HEK293 (cell line): ENCODE results near the gene NUP153.

Experiments used
- CTCF ChIA-PET: fragments of 350-600 bp; formaldehyde crosslinking; extraction: SDS; loops from one replicate; lab custom pipeline; 2021; ENCODE audit warnings: antibody characterized with exemption; lab: Yijun Ruan, JAX
- POLR2A ChIA-PET: fragments of 300-600 bp; formaldehyde crosslinking; extraction: SDS; loops from one replicate; lab custom pipeline; 2020; ENCODE audit warnings: antibody characterized with exemption, inconsistent platforms; lab: Yijun Ruan, JAX
- H3K27ac ChIP-seq: fragments of 200-500 bp; sonication (Bioruptor generic); 2 replicates; pipeline ENCODE4 v1.5.1; 2014; ENCODE audit warnings: low read depth, low read length, control low read depth, inconsistent platforms; ENCODE audit errors: extremely low read depth
- H3K36me3 ChIP-seq, 2 experiments: fragments of 200-500 bp in 1 of 2; sonication (Bioruptor generic) in 1 of 2; 1 replicate in 1 of 2; 2 replicates in 1 of 2; pipeline ENCODE4 v1.5.1; 2014 to 2017; ENCODE audit warnings: inconsistent platforms in 2 of 2, low read length in 2 of 2; ENCODE audit not compliant: control insufficient read depth in 2 of 2, insufficient read depth in 1 of 2
- H3K4me1 ChIP-seq: fragments of 200-500 bp; sonication (Bioruptor generic); 2 replicates; pipeline ENCODE4 v1.5.1; 2014; ENCODE audit warnings: mild to moderate bottlenecking, low read length, inconsistent platforms; ENCODE audit not compliant: control insufficient read depth, insufficient read depth
- H3K4me3 ChIP-seq: 2 replicates; pipeline ENCODE4 v1.5.1; 2011; ENCODE audit warnings: low read depth, mild to moderate bottlenecking, control low read depth, low read length, moderate library complexity
- H3K9me3 ChIP-seq: fragments of 200-500 bp; sonication (Bioruptor generic); 2 replicates; pipeline ENCODE4 v1.5.1; 2014; ENCODE audit warnings: low read depth, low read length, inconsistent platforms; ENCODE audit not compliant: control insufficient read depth, insufficient read depth
- EGR2 ChIP-seq: fragments of 450-650 bp; formaldehyde crosslinking; IDR thresholded peaks from 2 replicates; pipeline ENCODE4 v1.5.1; 2016; ENCODE audit warnings: low read depth, missing biosample characterization, missing genetic modification characterization
- FEZF1 ChIP-seq: fragments of 450-650 bp; formaldehyde crosslinking; IDR thresholded peaks from 2 replicates; pipeline ENCODE4 v1.5.1; 2016; ENCODE audit warnings: missing biosample characterization, missing genetic modification characterization
- IKZF3 ChIP-seq: fragments of 450-650 bp; IDR thresholded peaks from 2 replicates; pipeline ENCODE4 v1.5.0; 2018; ENCODE audit warnings: missing biosample characterization, mild to moderate bottlenecking, missing genetic modification characterization, moderate library complexity
- RBAK ChIP-seq: fragments of 450-650 bp; formaldehyde crosslinking; IDR thresholded peaks from 2 replicates; pipeline ENCODE4 v1.5.1; 2016; ENCODE audit warnings: missing biosample characterization, missing genetic modification characterization
- SETDB1 ChIP-seq: IDR thresholded peaks from one replicate; pipeline ENCODE4 v1.6.1; 2017; ENCODE audit warnings: mild to moderate bottlenecking, low read length, moderate library complexity, mixed read lengths; ENCODE audit not compliant: insufficient read length
- ZIC2 ChIP-seq: fragments of 450-650 bp; formaldehyde crosslinking; IDR thresholded peaks from 2 replicates; pipeline ENCODE4 v1.5.1; 2016; ENCODE audit warnings: missing biosample characterization, missing genetic modification characterization
- ZNF239 ChIP-seq: fragments of 450-650 bp; formaldehyde crosslinking; IDR thresholded peaks from 2 replicates; pipeline ENCODE4 v1.5.1; 2016; ENCODE audit warnings: missing biosample characterization, missing genetic modification characterization
- ZNF341 ChIP-seq: fragments of 450-650 bp; formaldehyde crosslinking; IDR thresholded peaks from 2 replicates; pipeline ENCODE4; 2016; ENCODE audit warnings: low read depth, missing biosample characterization, missing genetic modification characterization
- ZNF37A ChIP-seq: fragments of 450-650 bp; IDR thresholded peaks from 2 replicates; pipeline ENCODE4 v1.5.1; 2018; ENCODE audit warnings: missing biosample characterization, missing genetic modification characterization
- ZNF514 ChIP-seq: fragments of 450-650 bp; formaldehyde crosslinking; IDR thresholded peaks from 2 replicates; pipeline ENCODE4 v1.5.1; 2016; ENCODE audit warnings: missing biosample characterization, missing genetic modification characterization
- ZNF561 ChIP-seq: fragments of 450-650 bp; IDR thresholded peaks from 2 replicates; pipeline ENCODE4 v1.5.1; 2018; ENCODE audit warnings: missing biosample characterization, missing genetic modification characterization, borderline replicate concordance
- ZNF600 ChIP-seq: fragments of 450-650 bp; formaldehyde crosslinking; IDR thresholded peaks from 2 replicates; pipeline ENCODE4 v1.5.1; 2016; ENCODE audit warnings: missing biosample characterization, missing genetic modification characterization
- TF ChIP-seq, protein P1 (sequence below): fragments of 450-650 bp; formaldehyde crosslinking; IDR thresholded peaks from 2 replicates; pipeline ENCODE4 v1.5.0; 2017; ENCODE audit warnings: missing biosample characterization, missing genetic modification characterization, borderline replicate concordance
- TF ChIP-seq, protein P2 (sequence below): fragments of 450-650 bp; IDR thresholded peaks from 2 replicates; pipeline ENCODE4 v1.5.1; 2018; ENCODE audit warnings: missing biosample characterization, missing genetic modification characterization
- TF ChIP-seq, protein P3 (sequence below): fragments of 450-650 bp; formaldehyde crosslinking; IDR thresholded peaks from 2 replicates; pipeline ENCODE4 v1.5.1; 2016; ENCODE audit warnings: missing biosample characterization, missing genetic modification characterization, low read depth
- TF ChIP-seq, protein P4 (sequence below): IDR thresholded peaks from 2 replicates; pipeline ENCODE4 v1.6.1; 2011; ENCODE audit warnings: mild to moderate bottlenecking, low read depth, low read length, borderline replicate concordance
- TF ChIP-seq, protein P5 (sequence below): fragments of 450-650 bp; IDR thresholded peaks from 2 replicates; pipeline ENCODE4 v1.5.1; 2018; ENCODE audit warnings: missing biosample characterization, mild to moderate bottlenecking, missing genetic modification characterization

NUP153 gene

DNA sequence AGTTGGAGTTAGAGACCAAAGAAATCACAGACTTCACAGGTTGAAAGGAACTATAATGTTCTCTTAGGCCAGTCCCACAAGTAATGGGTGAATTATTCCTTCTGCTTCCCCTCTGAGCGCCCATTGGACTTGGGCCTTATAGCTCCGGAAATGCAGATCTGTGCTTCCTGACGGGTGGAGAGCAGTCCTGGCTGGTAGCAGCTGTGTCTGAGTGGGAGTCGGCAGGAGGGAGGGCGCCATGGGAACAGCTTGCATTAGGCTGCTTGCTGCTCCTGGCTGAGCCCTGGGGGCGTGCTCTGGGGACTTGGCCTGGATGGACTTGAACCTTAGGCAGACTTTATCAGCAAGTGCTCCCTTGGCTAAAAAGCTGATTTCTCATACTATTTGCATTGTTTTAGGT, 18.4 kb upstream of the NUP153 start (continued):
- TF ChIP-seq EGR2 (tag by site-specific recombination) (peak; percentile 50; the same call in 1 of the 2 replicates), ZNF600 (no peak), RBAK (tag by site-specific recombination) (no peak), SETDB1 (no peak), ZNF341 (tag by site-specific recombination) (peak; percentile 94), ZNF514 (tag by site-specific recombination) (no peak), ZNF239 (tag by site-specific recombination) (no peak)
- TF ChIP-seq, protein P1, sequence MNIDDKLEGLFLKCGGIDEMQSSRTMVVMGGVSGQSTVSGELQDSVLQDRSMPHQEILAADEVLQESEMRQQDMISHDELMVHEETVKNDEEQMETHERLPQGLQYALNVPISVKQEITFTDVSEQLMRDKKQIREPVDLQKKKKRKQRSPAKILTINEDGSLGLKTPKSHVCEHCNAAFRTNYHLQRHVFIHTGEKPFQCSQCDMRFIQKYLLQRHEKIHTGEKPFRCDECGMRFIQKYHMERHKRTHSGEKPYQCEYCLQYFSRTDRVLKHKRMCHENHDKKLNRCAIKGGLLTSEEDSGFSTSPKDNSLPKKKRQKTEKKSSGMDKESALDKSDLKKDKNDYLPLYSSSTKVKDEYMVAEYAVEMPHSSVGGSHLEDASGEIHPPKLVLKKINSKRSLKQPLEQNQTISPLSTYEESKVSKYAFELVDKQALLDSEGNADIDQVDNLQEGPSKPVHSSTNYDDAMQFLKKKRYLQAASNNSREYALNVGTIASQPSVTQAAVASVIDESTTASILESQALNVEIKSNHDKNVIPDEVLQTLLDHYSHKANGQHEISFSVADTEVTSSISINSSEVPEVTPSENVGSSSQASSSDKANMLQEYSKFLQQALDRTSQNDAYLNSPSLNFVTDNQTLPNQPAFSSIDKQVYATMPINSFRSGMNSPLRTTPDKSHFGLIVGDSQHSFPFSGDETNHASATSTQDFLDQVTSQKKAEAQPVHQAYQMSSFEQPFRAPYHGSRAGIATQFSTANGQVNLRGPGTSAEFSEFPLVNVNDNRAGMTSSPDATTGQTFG (tag by site-specific recombination), result no peak
- TF ChIP-seq, protein P2, sequence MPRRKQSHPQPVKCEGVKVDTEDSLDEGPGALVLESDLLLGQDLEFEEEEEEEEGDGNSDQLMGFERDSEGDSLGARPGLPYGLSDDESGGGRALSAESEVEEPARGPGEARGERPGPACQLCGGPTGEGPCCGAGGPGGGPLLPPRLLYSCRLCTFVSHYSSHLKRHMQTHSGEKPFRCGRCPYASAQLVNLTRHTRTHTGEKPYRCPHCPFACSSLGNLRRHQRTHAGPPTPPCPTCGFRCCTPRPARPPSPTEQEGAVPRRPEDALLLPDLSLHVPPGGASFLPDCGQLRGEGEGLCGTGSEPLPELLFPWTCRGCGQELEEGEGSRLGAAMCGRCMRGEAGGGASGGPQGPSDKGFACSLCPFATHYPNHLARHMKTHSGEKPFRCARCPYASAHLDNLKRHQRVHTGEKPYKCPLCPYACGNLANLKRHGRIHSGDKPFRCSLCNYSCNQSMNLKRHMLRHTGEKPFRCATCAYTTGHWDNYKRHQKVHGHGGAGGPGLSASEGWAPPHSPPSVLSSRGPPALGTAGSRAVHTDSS (tag by site-specific recombination), result no peak

DNA sequence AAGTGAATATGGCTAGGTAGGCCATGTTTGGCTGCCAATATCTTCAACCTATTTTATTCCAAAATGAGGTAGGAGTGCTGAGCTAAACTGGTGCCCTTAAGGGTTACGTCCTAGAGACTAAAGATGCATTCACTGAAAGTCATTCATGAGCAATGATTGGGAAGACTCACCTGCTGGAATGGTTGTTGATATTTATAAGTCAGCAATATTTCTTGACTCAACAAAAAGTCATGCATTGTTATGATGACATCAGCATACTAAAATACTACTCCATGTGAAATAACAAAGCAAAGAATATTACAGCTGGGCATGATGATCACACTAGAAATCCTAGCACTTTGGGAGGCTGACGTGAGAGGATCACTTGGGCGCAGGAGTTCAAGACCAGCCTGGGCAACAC, 17.6 kb upstream of the NUP153 start:
- ChIA-PET POLR2A (interaction anchor here (1.1 to 2.0 kb wide), 2 partner anchors 17 to 18 kb away, joined by 3 to 12 read pairs; partner anchors contain the start of gene NUP153), CTCF (interaction anchor here (0.7 kb wide), 1 partner anchor 83 kb away, joined by 3 read pairs; no protein-coding TSS in a partner anchor)
- H3K4me1 ChIP-seq, result no peaks in the 10 kb centered on the region
- TF ChIP-seq, protein P3, sequence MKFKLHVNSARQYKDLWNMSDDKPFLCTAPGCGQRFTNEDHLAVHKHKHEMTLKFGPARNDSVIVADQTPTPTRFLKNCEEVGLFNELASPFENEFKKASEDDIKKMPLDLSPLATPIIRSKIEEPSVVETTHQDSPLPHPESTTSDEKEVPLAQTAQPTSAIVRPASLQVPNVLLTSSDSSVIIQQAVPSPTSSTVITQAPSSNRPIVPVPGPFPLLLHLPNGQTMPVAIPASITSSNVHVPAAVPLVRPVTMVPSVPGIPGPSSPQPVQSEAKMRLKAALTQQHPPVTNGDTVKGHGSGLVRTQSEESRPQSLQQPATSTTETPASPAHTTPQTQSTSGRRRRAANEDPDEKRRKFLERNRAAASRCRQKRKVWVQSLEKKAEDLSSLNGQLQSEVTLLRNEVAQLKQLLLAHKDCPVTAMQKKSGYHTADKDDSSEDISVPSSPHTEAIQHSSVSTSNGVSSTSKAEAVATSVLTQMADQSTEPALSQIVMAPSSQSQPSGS (tag by site-specific recombination), result peak; percentile 40; the same call in 1 of the 2 replicates
- no peak for TF ChIP-seq IKZF3
- H3K36me3 ChIP-seq, result no peaks in the 10 kb centered on the region
- no peaks in the 10 kb centered on the region for H3K9me3 ChIP-seq
- H3K27ac ChIP-seq, result no peak overlapping the region
- no peak overlapping the region for H3K4me3 ChIP-seq

DNA sequence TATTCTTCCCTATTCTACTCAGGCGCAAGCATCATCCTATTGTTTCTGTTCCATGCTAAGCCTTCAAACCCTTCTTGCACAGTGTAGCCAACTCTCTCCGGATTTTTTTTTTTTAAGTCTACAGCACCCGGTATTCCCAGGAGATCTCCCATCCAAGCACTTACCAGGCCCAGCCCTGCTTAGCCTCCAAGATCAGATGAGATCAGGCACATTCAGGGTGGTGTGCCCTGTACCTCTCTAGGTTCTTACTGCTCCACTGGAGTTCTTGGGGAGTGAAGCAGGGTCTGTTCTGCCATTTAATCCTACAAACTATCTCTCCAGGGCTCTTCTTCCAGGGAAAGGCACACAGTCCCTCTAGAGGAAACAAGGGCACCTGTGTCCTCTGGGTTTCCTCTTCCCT, 14.9 kb upstream of the NUP153 start:
- CTCF ChIA-PET, result interaction anchor here (1.4 kb wide), 1 partner anchor 9 kb away, joined by 3 read pairs; no protein-coding TSS in a partner anchor
- H3K4me1 ChIP-seq, result no peaks in the 10 kb centered on the region
- TF ChIP-seq, protein P4, sequence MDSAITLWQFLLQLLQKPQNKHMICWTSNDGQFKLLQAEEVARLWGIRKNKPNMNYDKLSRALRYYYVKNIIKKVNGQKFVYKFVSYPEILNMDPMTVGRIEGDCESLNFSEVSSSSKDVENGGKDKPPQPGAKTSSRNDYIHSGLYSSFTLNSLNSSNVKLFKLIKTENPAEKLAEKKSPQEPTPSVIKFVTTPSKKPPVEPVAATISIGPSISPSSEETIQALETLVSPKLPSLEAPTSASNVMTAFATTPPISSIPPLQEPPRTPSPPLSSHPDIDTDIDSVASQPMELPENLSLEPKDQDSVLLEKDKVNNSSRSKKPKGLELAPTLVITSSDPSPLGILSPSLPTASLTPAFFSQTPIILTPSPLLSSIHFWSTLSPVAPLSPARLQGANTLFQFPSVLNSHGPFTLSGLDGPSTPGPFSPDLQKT, result no peak
- TF ChIP-seq ZNF37A (tag by site-specific recombination) (no peak), ZIC2 (tag by site-specific recombination) (no peak), ZNF561 (tag by site-specific recombination) (no peak), FEZF1 (tag by site-specific recombination) (no peak)
- TF ChIP-seq, protein P5, sequence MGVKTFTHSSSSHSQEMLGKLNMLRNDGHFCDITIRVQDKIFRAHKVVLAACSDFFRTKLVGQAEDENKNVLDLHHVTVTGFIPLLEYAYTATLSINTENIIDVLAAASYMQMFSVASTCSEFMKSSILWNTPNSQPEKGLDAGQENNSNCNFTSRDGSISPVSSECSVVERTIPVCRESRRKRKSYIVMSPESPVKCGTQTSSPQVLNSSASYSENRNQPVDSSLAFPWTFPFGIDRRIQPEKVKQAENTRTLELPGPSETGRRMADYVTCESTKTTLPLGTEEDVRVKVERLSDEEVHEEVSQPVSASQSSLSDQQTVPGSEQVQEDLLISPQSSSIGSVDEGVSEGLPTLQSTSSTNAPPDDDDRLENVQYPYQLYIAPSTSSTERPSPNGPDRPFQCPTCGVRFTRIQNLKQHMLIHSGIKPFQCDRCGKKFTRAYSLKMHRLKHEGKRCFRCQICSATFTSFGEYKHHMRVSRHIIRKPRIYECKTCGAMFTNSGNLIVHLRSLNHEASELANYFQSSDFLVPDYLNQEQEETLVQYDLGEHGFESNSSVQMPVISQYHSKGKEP (tag by site-specific recombination), result no peak
- no peak overlapping the region for H3K27ac ChIP-seq
- no peaks in the 10 kb centered on the region for H3K36me3 ChIP-seq
- POLR2A ChIA-PET, result interaction anchor here (0.6 to 0.7 kb wide), 2 partner anchors 20 to 726 kb away, joined by 5 to 6 read pairs; no protein-coding TSS in a partner anchor
- H3K9me3 ChIP-seq, result no peaks in the 10 kb centered on the region
- no peak overlapping the region for H3K4me3 ChIP-seq
